HG03342 (cell line): ENCODE measurements around the gene POLR1D.

Source experiments
- ATAC-seq: cut with Tn5 transposase; IDR thresholded peaks from one replicate; pipeline ENCODE4 v1.9.1; 2021; ENCODE audit warnings: mild to moderate bottlenecking, moderate library complexity; ENCODE audit not compliant: unreplicated experiment

Gene POLR1D

DNA sequence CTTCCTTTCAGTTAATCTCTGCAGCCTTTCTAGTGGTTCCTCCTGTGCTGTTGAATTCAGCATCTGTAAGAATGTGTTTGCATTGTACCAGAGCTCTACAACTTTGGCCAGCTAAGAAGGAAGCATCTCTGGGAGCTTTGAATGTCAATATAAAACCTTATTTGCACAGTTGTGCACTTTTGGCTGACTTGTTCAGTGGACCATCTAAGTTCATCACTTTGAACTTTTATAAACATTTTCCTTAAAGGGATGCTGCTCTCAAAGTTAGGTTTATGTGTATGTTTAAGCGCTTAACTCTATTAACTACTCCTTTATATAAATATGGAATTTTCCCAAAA, 15.6 kb downstream of the POLR1D start:
- ATAC-seq, result no peak

DNA sequence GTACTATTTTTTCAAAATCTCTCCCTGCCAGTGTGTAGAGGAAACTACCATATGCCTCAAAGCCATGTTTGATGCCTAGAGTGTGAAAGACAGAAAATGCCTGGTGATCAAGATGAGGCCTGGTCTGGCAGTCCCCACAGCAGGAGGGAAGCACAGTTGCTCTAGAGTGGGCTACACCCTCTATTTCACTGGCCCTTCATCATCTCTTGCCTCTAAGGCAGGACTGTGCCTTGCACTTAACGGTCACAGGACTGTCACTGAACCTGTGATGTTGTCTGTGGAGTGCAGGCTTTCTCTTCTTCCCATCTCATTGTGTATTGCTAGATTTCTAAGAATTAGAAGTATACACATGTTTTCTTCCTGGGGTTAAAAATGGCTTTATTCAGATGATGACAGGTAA, 16.3 kb downstream of the POLR1D start:
- ATAC-seq, result no peak

DNA sequence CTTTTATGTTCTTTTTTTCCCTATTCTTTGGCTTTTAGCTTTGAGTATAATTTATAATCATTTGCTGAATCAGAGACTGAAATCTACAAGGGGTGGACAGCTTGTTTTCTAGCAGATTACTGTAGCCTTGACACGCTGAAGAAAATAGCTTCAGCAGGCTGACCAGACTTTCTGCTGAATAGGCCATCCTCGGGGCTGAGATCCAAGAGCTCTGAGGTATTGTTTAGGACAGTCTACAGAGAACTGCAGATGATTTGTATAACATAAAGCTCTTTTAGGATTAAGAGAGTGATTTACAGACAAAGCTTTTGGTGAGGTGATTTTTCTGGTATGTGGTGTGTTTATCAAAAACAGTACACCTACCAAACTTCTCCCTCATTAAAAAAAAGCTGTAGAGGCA, 16.8 kb downstream of the POLR1D start:
- no peak for ATAC-seq

DNA sequence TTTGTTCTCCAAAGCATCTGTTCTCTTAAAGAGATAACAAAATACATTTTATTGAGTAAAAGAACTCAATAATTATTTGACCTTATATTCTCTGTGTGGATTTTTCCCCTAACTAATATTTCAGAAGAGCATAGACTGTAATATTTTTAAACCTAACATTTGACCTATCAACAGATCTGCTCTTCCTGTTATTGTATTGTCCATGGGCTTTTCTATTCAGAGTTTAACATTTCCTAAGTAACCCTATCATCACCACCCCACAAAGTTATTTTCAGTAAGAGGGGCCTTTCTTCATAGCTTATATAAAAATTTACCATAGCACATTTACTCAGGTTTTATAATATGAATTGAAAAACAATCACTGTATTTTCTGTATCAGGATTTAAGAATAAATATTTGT, 17.5 kb downstream of the POLR1D start:
- ATAC-seq, result no peak

DNA sequence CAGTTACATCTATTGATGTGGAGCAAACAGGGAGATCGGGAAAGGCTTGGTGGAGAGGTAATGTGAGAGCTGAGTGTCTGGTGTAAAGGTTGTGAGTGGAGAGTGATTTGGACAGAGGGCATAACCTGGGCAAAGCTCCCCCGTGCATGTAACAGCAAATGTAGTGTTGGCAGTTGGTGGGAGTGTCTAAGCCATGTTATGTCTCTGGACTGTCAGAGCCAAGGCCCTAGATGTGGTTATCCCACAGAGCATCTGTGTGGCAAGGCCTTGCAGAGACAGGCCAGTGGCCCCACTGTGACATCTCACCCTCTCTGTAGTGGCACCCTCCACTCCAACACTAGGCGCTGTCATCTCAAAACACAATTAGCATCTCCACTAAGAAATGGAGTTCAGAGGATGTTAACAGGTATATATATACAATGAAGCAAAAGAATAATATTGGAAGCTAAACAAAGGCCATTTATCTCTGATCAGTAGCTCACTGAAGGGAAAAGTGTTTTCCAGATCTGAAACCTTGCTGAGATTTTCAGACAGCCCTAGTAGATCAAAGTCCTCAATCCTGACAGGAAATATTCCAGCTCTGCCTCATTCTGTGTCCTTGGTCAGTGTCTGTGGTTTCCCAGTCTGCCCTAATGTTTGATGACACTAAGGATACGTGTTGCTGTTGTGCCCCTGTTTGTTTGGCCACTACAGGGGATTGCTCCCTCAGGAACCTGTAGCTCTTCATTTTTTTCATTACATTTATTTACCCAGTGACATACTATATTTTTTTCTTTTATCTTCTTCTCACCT, 20.2 kb downstream of the POLR1D start:
- ATAC-seq, result no peak

DNA sequence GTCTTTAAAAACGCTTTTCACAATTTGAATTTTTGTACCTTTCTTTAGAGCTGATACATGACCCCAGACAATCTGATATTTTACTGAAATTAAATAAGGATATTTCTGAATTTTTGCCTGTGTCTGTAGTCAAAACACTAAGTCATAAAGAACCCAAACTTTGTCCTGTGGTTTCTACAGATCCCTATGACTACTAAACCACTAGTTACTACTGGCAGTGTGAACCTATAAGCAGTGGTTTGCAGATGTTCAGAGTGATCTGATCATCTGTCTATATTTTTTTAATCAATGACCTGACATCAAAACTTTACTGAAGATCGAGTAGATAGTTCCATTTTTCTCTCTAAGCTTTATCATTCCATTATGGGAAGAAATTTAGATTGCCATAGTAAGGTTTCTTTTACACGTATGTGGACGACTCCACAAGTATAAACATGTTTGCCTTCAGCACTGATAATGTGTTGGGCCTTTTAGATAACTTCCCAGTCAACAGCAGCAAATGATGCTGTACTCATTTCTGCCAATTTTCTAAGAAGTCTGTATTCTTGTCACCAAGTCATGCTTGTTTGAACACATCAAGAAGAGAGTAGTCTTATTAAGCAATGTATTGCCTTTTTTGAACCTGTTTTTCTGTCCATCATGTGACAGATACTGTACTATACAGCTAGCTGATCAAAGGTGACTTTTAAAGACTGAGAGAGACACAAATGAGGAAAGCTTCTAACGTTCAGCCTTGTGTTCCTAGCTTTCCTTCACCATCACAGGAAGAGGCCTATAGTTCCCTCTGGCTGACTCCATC, 21.8 kb downstream of the POLR1D start:
- no peak for ATAC-seq

DNA sequence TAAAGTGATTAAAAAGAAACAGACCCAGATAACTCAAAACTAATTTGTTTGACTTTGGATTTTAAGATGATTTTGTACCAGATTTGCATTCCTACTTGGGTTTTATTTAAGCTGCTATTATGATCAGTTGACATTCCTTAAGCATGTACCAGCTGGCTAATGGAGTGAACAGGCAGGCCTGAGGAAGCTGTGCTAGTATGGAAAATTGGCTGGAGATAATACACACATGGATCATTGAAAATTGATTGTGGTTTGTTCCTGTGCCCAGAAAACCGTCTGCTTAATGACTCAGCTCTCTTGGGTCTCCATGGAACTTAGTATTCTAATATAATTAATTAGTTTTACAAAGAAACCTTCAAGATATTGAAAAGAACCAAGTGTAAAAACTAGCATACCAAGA, 22.6 kb downstream of the POLR1D start:
- ATAC-seq, result no peak

DNA sequence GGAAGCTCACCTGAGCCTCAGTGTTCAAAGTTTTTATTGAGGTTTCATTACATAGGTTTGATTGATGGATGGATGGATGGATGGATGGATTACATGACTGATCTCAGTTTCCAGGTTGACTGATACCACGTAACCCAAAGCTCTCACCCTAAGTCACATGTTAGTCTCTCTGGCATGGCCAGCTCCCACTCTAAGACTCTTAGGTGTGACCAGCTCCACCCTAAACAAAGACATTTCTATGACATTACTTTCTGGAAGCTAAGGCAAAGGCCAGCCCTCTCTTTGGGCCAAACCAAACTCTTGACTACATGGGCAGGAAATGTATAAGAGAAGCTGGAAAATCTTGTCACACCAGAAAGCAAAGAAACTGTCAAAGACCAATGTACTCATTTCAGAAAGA, 28.6 kb downstream of the POLR1D start:
- no peak for ATAC-seq

DNA sequence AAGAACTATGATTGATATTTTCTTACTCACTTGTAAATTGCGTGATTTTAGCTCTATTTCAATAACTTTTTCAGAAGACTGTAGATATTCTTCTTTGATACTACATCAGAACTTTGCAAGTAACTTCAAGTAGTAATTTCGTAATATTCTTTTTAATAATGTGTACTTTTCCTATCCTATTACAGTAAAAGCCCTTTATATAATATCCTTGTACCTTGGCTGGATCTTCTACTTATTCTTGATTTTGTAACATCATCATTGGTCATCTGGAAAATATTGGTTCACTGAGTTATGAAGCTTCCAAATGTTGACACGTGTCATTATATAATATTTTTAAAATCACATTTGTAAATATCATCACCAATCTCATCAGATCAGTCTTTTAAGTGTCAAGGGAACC, 32.4 kb downstream of the POLR1D start:
- no peak for ATAC-seq

DNA sequence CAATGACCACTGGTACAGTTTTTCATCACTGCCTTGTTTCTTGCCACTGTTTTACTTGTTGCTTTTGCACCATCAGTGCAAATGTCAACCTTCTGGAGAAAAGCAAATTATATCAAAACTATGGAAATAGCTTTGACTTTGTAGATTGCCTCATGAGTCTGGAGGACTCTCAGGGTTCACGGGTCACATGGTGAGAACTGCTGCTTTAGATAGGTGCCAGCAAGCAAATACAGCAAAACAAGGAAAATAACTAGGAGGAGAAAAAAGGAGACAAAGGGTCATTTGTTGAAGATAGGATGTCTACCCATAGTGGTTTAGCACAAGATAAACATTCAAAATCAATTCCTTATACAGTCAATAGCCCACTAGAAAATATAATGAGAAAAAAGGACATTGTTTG, 33.1 kb downstream of the POLR1D start:
- ATAC-seq, result no peak

DNA sequence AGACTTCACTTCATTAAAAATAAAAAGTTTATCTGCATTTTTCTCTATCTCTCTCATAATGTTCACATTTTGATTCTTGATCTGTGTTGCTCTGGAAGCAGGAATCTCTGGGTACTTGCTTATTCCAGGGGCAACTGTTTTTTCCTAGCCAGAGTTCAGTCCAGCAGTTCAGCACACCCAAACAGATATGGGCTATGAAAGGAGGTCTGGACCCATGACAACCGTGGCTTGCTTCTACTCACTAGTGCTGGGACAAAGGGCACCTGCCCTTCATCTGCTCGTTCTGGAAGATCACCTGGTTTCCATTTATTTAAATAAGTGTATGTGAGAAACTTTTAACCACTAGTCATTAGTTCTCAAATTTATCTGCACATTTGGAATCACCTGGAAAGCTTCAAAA, 36.0 kb downstream of the POLR1D start:
- no peak for ATAC-seq

DNA sequence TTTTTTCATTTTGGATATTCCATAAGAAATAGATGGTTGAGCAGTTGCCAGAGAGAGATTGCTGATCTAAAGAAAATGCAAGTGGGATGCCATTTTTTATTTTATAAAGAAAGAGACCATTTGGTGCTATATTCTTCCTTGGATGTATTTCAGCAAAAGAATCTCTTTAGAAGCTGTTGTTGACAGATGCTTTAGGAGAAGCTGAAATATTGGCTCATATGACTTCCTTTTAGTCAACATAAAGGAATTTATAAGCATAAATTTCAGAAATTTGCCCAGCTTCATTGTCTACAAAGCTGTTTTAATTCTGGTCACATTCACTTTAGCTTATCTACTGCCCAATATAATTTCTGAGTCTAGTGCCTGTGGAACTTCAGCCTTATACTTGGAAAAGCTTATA, 36.9 kb downstream of the POLR1D start:
- no peak for ATAC-seq

DNA sequence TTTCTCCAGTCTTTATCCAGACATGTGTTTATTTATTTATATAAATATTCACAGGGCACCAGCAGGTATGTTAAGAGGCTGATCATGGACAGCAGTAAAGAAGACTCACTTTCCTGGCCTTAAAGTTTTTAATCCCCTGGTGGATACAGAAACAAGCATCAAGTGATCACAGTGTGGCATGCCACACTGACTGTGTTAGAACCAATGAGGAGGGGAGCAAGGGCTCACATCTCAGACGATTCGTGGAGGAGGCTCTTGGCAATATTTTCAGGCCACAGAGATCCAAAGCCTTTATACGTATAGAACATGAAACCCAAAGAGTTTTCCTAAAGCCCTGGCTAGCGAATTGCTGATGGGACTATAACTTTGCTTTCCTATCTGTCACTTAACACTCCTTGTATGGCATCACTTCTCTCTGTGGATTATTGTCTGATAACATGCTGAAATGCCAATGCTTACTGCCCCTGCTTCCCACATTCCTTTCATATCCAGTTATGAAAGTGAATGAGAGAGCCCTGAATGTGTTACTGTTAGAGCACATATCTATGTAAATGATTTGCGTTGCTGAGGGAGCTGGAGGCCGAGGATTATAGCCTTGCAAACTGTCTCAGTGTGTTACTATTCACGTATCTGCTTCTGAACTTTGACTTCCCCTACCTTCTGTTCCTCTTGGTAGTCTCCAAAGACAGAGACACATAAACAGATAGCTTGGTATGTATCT, 37.6 kb downstream of the POLR1D start:
- no peak for ATAC-seq

DNA sequence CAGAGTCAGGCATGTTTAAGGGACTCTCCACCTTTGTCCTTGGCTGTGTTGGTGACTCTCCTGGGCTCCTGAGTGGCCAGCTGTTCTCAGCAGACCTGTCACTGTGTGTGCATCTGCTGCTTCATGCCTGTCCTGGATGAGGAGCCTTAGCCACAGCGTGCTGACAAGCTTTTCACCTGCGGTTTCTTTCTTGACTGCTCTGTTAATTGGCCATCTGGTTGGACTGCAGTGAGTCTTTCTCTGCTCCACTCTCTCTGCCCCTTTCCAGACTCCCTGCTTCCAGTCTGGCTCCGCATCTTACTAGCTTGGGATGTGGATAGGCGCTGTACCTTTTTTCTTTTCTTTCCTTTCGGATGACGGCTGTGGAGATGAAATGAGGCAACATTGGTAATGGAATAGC, 38.8 kb downstream of the POLR1D start:
- ATAC-seq, result no peak

DNA sequence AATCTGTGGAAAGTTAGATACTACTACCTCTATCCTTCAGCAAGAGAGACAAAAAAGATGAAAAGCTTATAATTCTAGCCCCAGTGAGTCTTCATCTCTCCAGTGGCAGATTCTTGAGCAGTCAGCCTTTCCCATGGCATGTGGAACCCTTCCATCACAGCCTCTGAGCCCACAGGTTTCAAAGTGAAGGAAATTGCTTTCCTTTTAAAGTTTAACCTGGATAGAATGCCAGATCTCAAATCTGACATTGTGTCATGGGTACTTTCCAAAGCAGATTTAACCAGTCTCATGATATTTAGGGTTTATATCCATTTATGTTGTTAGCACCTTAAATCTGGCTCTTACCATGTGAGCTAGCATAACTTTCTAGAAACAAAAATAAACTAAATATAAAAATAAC, 39.3 kb downstream of the POLR1D start:
- ATAC-seq, result no peak

DNA sequence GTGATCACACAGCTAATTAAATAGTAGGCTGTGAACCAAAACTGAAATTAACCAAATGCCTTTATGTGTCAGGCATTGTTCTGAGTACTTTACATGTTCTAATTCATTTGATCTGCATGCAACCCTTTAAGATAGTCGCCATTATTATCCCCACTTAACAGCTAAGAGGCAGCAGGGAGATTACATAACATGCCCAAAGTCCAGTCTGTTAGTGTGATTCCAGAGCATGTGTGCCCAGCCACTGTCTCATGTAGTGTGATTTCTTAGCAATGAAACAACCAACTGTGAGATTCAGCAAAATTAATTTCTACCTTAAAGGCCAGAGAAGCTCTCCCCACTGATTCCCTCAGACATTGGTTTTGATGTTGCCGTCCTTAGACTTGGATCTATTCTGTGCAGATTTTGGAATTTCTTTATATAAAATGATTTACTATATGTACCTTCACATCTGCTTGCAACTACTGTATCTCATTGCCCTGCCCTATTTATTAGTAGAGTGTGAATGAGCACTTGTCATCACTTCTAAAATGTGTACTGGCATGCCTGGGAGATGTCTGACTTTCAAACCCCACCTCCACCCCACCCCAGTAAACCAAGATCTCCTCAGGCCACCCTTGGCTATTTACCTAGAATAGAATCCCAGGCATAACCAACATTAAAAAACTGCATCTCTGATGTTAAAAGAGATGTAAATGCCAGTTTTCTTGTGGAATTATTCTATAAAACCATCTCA, 41.2 kb downstream of the POLR1D start:
- no peak for ATAC-seq

DNA sequence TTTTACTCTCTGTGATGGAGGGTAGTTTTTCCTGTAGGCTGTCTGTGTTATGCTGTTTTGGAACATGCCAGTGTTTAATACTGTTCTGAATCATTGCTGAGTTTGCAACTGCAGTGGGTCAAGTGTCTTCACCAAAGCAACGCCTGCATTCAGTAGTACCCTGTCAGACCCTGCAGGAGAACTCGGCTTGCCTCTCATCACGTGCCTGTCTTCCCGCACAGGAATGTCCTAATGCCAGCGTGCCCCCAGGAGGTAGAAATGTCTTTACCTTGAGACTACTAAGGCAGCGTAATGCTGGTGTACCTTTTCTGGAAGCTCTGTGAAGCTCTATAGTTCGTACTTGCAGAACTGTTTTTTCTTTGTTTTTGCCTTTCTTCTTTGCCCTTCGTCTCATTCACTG, 42.3 kb downstream of the POLR1D start:
- ATAC-seq, result no peak

DNA sequence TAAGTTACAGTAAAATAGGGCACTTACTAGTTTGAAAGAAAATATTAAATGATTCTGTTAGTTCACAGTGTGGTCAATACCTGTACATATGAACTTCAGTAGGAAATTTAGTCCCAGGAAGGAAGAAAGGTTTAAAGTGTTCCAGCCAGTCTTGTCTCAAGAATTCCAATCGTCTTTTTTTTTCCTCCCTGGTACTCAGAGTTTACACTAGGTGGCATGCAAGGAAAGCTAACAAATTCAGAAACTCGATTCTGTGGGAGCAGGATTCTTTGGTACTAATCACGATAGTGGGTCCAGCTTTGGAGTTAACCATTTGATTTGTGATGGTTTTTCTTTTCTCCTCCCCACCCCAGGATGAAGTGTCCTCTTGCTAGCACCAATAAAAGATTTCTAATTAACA, 43.6 kb downstream of the POLR1D start:
- no peak for ATAC-seq

DNA sequence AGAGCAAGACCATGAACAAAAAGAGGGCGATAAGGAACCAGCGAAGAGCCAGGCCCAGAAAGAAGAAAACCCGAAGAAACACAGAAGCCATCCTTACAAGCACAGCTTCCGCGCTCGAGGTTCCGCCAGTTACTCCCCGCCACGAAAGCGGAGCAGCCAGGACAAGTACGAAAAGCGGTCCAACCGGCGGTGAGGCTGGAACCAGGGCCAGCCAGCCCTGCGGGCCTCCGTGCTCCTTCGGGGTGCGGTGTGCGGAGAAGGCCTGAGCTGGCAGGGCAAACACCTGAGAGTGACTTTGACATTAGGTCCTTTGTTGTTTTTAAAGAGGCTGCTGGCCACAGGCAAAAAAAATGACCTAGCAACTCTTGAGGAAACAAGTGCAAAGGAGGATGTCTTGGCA, 44.1 kb downstream of the POLR1D start:
- no peak for ATAC-seq

DNA sequence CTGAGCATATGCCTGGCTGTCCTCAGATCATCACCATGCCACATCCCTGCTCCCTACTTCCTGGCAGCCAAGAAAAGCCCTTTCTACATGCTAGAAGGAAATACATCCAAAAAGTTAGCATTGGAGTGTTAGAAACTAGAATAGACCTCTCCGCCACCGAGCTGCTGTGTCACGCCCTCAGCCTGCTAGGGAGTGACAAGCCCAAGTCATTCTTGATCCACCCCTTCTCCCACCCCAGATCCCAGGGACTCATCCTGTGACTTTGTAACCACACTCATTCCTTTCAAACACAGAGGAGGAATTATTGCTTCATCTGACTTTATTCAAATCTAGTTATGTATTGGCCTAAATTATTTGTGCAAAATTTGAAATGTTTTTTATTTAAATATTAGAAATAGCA, 45.3 kb downstream of the POLR1D start:
- ATAC-seq, result no peak

DNA sequence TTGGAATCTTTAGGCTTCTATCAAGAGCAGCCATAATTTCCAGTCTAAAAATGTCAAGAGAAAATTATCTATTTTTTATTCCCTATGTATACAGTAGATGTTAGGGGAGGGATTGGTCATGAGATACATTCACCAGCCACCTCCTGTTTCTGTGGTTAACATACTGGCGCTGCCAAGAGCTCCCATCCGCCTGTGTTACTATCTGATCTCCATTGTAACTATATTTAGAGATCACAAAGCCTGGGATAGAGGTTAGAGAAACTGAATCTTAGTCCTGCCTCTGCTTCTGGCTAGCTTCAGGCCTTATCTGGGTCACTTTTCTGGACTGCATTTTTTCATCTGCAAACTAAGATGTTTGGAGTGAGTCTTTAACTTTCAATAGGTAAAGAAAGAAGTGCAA, 46.3 kb downstream of the POLR1D start:
- ATAC-seq, result no peak
